IMR-90 (cell line): ENCODE measurements around the gene DIP2C. TPM values are rescaled to one million over a fixed set of nuclear protein-coding genes. Genes with fewer than 3 reads are reported as not detected.
A peak's percentile ranks its signal among the peaks of the same experiment; 100 is the strongest.

Experiments used
- ATAC-seq: fragments of 200-7000 bp; cut with Tn5 transposase; 2 replicates; pipeline ENCODE4 v1.9.1; 2020; ENCODE audit warnings: low read depth, mild to moderate bottlenecking, moderate library complexity
- BruUV-seq: library from RNA; stranded (reverse); fragments of 400-500 nt; replicated peaks from 2 replicates; lab custom pipeline; 2021; lab: Mats Ljungman, UMichigan
- CTCF ChIA-PET: fragments of 300-600 bp; formaldehyde crosslinking; extraction: SDS; loops from one replicate; lab custom pipeline; 2021; ENCODE audit warnings: antibody characterized with exemption; lab: Yijun Ruan, JAX
- POLR2A ChIA-PET: fragments of 300-600 bp; sonication (Branson Sonifier 250); formaldehyde crosslinking; loops from one replicate; lab custom pipeline; 2022; ENCODE audit warnings: antibody characterized with exemption; ENCODE audit not compliant: unreplicated experiment; lab: Charles Lee
- DNase-seq: peaks from one replicate; pipeline ENCODE4 v3.0.0; 2013
- H2AFZ ChIP-seq: replicated peaks from 2 replicates; pipeline ENCODE3; 2013; ENCODE audit warnings: low read length, mild to moderate bottlenecking; ENCODE audit not compliant: poor library complexity
- H2AK5ac ChIP-seq: 2 replicates; pipeline ENCODE4 v1.6.1; 2013; ENCODE audit warnings: low read depth, low read length, inconsistent platforms
- H2AK9ac ChIP-seq: replicated peaks from 2 replicates; pipeline ENCODE3; 2013; ENCODE audit warnings: mild to moderate bottlenecking, low read depth, low read length, moderate library complexity; ENCODE audit not compliant: poor library complexity
- H2BK120ac ChIP-seq: 2 replicates; pipeline ENCODE4 v1.6.1; 2013; ENCODE audit warnings: low read depth, low read length, inconsistent platforms
- H2BK15ac ChIP-seq: 3 replicates; pipeline ENCODE4 v1.6.1; 2013; ENCODE audit warnings: low read depth, low read length, inconsistent platforms
- H2BK20ac ChIP-seq: 2 replicates; pipeline ENCODE4 v1.6.1; 2013; ENCODE audit warnings: low read depth, mild to moderate bottlenecking, inconsistent platforms, low read length, moderate library complexity
- H2BK5ac ChIP-seq: 2 replicates; pipeline ENCODE4 v1.6.1; 2013; ENCODE audit warnings: mild to moderate bottlenecking, low read depth, low read length, inconsistent platforms; ENCODE audit not compliant: poor library complexity, severe bottlenecking
- H3K14ac ChIP-seq: replicated peaks from 2 replicates; pipeline ENCODE4 v1.6.1; 2013; ENCODE audit warnings: low read depth, low read length, inconsistent platforms
- H3K18ac ChIP-seq: 2 replicates; pipeline ENCODE4 v1.6.1; 2013; ENCODE audit warnings: low read depth, low read length, control low read depth
- H3K23ac ChIP-seq: 2 replicates; pipeline ENCODE4 v1.6.1; 2013; ENCODE audit warnings: low read depth, low read length, inconsistent platforms
- H3K27ac ChIP-seq: 2 replicates; pipeline ENCODE4 v1.5.1; 2013; ENCODE audit warnings: mild to moderate bottlenecking, control low read depth, low read length; ENCODE audit not compliant: insufficient read depth
- H3K27me3 ChIP-seq: 2 replicates; pipeline ENCODE4 v1.6.1; 2013; ENCODE audit warnings: low read length; ENCODE audit not compliant: control insufficient read depth, insufficient read depth
- H3K36me3 ChIP-seq: 2 replicates; pipeline ENCODE4 v1.6.1; 2013; ENCODE audit warnings: low read length, mixed read lengths; ENCODE audit not compliant: control insufficient read depth, insufficient read depth
- H3K4ac ChIP-seq: 2 replicates; pipeline ENCODE4 v1.6.1; 2013; ENCODE audit warnings: low read depth, low read length, inconsistent platforms
- H3K4me1 ChIP-seq: 2 replicates; pipeline ENCODE4 v1.6.1; 2013; ENCODE audit warnings: low read length, mixed read lengths; ENCODE audit not compliant: control insufficient read depth, insufficient read depth
- H3K4me2 ChIP-seq: 2 replicates; pipeline ENCODE4 v1.6.1; 2013; ENCODE audit warnings: low read depth, mild to moderate bottlenecking, control low read depth, low read length, moderate library complexity
- H3K4me3 ChIP-seq: 2 replicates; pipeline ENCODE4 v1.5.1; 2013; ENCODE audit warnings: low read depth, mild to moderate bottlenecking, control low read depth, low read length, moderate library complexity; ENCODE audit not compliant: insufficient read depth
- H3K56ac ChIP-seq: 2 replicates; pipeline ENCODE4 v1.6.1; 2013; ENCODE audit warnings: low read length, inconsistent platforms; ENCODE audit not compliant: insufficient read depth; ENCODE audit errors: extremely low read depth
- H3K79me1 ChIP-seq, 2 experiments: 2 replicates each; pipeline ENCODE4 v1.6.1; 2013; ENCODE audit warnings: low read length in 2 of 2, inconsistent platforms in 1 of 2, low read depth in 1 of 2
- H3K9ac ChIP-seq: 2 replicates; pipeline ENCODE4 v1.6.1; 2013; ENCODE audit warnings: low read depth, low read length, control low read depth
- H3K9me1 ChIP-seq: 2 replicates; pipeline ENCODE4 v1.6.1; 2013; ENCODE audit warnings: low read length, inconsistent platforms; ENCODE audit not compliant: insufficient read depth
- H3K9me3 ChIP-seq: 2 replicates; pipeline ENCODE4 v1.6.1; 2013; ENCODE audit warnings: low read length; ENCODE audit not compliant: control insufficient read depth, insufficient read depth
- H4K20me1 ChIP-seq: 2 replicates; pipeline ENCODE4 v1.6.1; 2013; ENCODE audit warnings: low read length, inconsistent platforms; ENCODE audit not compliant: insufficient read depth
- H4K5ac ChIP-seq: 2 replicates; pipeline ENCODE4 v1.6.1; 2013; ENCODE audit warnings: mild to moderate bottlenecking, low read depth, low read length, control low read depth
- H4K8ac ChIP-seq, 2 experiments: 2 replicates each; pipeline ENCODE4 v1.6.1; 2013; ENCODE audit warnings: low read depth in 2 of 2, low read length in 2 of 2, control low read depth in 1 of 2, inconsistent platforms in 1 of 2
- H4K91ac ChIP-seq: 2 replicates; pipeline ENCODE4 v1.6.1; 2013; ENCODE audit warnings: low read depth, low read length, inconsistent platforms; ENCODE audit not compliant: insufficient read depth
- BHLHE40 ChIP-seq: fragments of 150-350 bp; IDR thresholded peaks from 2 replicates; pipeline ENCODE4 v1.6.1; 2016; ENCODE audit warnings: mild to moderate bottlenecking, low read depth, low read length
- FOS ChIP-seq: fragments of 150-350 bp; IDR thresholded peaks from 2 replicates; pipeline ENCODE4 v1.6.1; 2016; ENCODE audit warnings: low read depth, low read length
- MAZ ChIP-seq: IDR thresholded peaks from 2 replicates; pipeline ENCODE4 v1.6.1; 2012; ENCODE audit warnings: low read depth, mild to moderate bottlenecking, low read length, improper control_type of control experiment, moderate library complexity, borderline replicate concordance
- NFE2L2 ChIP-seq: fragments of 150-350 bp; IDR thresholded peaks from 2 replicates; pipeline ENCODE4 v1.6.1; 2016; ENCODE audit warnings: low read depth, mild to moderate bottlenecking, low read length
- POLR2A ChIP-seq: IDR thresholded peaks from 2 replicates; pipeline ENCODE4 v1.6.1; 2012; ENCODE audit warnings: mild to moderate bottlenecking, low read depth, low read length
- RFX5 ChIP-seq: IDR thresholded peaks from 2 replicates; pipeline ENCODE4 v1.8.0; 2012; ENCODE audit warnings: low read depth, mild to moderate bottlenecking, low read length, moderate library complexity
- SMC3 ChIP-seq: fragments of 150-350 bp; IDR thresholded peaks from 2 replicates; pipeline ENCODE4 v1.6.1; 2016; ENCODE audit warnings: low read depth, mild to moderate bottlenecking, antibody characterized with exemption, low read length, moderate library complexity
- USF2 ChIP-seq: fragments of 150-350 bp; IDR thresholded peaks from 2 replicates; pipeline ENCODE4 v1.6.1; 2017; ENCODE audit warnings: mild to moderate bottlenecking, antibody characterized with exemption, low read length, low read depth
- WGBS, 2 experiments: methylation state at CpG; one replicate each; pipeline versions ENCODE4 v1.1.5 to v1.1.7; 2013; ENCODE audit warnings: missing lambda C conversion rate in 2 of 2; ENCODE audit not compliant: insufficient read length in 1 of 2; ENCODE audit errors: extremely low coverage in 2 of 2; 5-methylcytosine and 5-hydroxymethylcytosine counted together
- dilution Hi-C: fragments of 300-500 bp; cut with HindIII; formaldehyde crosslinking; loops from one replicate; pipeline ENCODE4 v1.14.3; 2018; ENCODE audit warnings: low sequenced_read_pairs; ENCODE audit not compliant: unreplicated experiment
- in situ Hi-C: fragments of 300-500 bp; cut with MboI; formaldehyde crosslinking; loops from 3 replicates; pipeline ENCODE4 v1.14.3; 2019; ENCODE audit warnings: low sequenced_read_pairs, inconsistent platforms, mixed read lengths
- intact Hi-C: fragments of 100-400 bp; cut with micrococcal nuclease; formaldehyde crosslinking; loops from 2 replicates; pipeline ENCODE4 v1.10.0; 2022
- polyA plus RNA-seq, 3 experiments: library from polyadenylated mRNA; depleted of rRNA; stranded (reverse); fragments of >200 nt; gene quantifications; 2 replicates each; pipeline ENCODE4 v1.2.3, GENCODE V29; 2012; ENCODE audit warnings: low replicate concordance in 1 of 3
- total RNA-seq: library from RNA; depleted of rRNA; stranded (reverse); fragments of >200 nt; gene quantifications from 2 replicates; pipeline ENCODE4 v1.2.3, GENCODE V29; 2012
- TF ChIP-seq, protein P1 (sequence below): conservative IDR thresholded peaks from 2 replicates; pipeline ENCODE4 v1.5.1; 2012; ENCODE audit warnings: mild to moderate bottlenecking, low read depth, low read length, improper control_type of control experiment
- TF ChIP-seq, protein P2 (sequence below): fragments of 150-350 bp; IDR thresholded peaks from 2 replicates; pipeline ENCODE4 v1.6.1; 2016; ENCODE audit warnings: low read depth, mild to moderate bottlenecking, low read length, moderate library complexity, borderline replicate concordance

DIP2C gene
- total and polyA plus RNA-seq, 2 of the 4 experiments (the other 2 are of a cell fraction): 8.6 to 17.3 TPM

DNA sequence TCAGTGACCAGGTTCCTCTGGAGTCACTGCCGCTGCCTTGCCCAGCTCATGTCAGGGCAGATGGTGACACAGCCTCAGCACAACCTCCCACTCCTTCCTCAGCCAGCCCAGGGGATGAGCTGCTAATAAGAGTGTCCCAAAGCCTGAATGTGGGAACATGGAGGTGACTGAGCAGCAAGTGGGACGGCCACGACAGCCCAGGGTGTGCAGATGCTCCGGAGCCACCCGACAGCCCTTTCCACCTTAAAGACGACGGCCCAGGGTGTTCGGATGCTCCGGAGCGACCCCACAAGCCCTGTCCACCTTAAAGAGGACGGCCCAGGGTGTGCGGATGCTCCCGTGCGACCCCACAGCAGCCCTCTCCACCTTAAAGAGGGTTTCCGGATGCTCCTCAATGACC is 89.2 kb downstream of the DIP2C start:
- no peak for ATAC-seq
- Histone ChIP-seq H2BK5ac (peak overlapping the region; percentile 98), H3K4me2 (no peak overlapping the region)

More for the DNA sequence above, 89.2 kb downstream of the DIP2C start:
- Histone ChIP-seq H3K9me3 (no peaks in the 10 kb centered on the region), H3K23ac (peak overlapping the region; percentile 98), H3K14ac (peak overlapping the region; percentile 98), H4K8ac (peak overlapping the region; percentile 96 to 98; a peak in 3 of 4 replicates), H3K27me3 (no peaks in the 10 kb centered on the region), H3K18ac (peak overlapping the region; percentile 97), H3K36me3 (no peaks in the 10 kb centered on the region), H4K5ac (peak overlapping the region; percentile 96), H2BK15ac (peak overlapping the region; percentile 99; the same call in 2 of the 3 replicates), H4K91ac (peak overlapping the region; percentile 99), H3K4me3 (no peak overlapping the region), H3K56ac (no peak overlapping the region), H3K4me1 (peaks cover 45% of the 10 kb centered on the region), H3K9me1 (peaks cover 69% of the 10 kb centered on the region), H2AK5ac (peak overlapping the region; percentile 100), H2AFZ (peak overlapping the region; percentile 37), H4K20me1 (peaks cover 15% of the 10 kb centered on the region), H3K4ac (peak overlapping the region; percentile 99), H3K79me1 (peaks cover 46 to 92% of the 10 kb centered on the region in 2 experiments), H2BK120ac (peak overlapping the region; percentile 100), H2BK20ac (peak overlapping the region; percentile 100), H3K9ac (no peak overlapping the region; the same call in 1 of the 2 replicates), H2AK9ac (peak overlapping the region; percentile 79), H3K27ac (peak overlapping the region; percentile 99)
- TF ChIP-seq RFX5 (no peak), BHLHE40 (no peak), FOS (no peak), USF2 (no peak), NFE2L2 (no peak), POLR2A (no peak), SMC3 (no peak), MAZ (no peak)
- TF ChIP-seq, protein P1, sequence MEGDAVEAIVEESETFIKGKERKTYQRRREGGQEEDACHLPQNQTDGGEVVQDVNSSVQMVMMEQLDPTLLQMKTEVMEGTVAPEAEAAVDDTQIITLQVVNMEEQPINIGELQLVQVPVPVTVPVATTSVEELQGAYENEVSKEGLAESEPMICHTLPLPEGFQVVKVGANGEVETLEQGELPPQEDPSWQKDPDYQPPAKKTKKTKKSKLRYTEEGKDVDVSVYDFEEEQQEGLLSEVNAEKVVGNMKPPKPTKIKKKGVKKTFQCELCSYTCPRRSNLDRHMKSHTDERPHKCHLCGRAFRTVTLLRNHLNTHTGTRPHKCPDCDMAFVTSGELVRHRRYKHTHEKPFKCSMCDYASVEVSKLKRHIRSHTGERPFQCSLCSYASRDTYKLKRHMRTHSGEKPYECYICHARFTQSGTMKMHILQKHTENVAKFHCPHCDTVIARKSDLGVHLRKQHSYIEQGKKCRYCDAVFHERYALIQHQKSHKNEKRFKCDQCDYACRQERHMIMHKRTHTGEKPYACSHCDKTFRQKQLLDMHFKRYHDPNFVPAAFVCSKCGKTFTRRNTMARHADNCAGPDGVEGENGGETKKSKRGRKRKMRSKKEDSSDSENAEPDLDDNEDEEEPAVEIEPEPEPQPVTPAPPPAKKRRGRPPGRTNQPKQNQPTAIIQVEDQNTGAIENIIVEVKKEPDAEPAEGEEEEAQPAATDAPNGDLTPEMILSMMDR: no peak
- TF ChIP-seq, protein P2, sequence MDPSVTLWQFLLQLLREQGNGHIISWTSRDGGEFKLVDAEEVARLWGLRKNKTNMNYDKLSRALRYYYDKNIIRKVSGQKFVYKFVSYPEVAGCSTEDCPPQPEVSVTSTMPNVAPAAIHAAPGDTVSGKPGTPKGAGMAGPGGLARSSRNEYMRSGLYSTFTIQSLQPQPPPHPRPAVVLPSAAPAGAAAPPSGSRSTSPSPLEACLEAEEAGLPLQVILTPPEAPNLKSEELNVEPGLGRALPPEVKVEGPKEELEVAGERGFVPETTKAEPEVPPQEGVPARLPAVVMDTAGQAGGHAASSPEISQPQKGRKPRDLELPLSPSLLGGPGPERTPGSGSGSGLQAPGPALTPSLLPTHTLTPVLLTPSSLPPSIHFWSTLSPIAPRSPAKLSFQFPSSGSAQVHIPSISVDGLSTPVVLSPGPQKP: no peak
- WGBS, 2 experiments: no CpG with 5 or more reads among the region's 15 CpGs
- CTCF ChIA-PET: no interaction called here
- POLR2A ChIA-PET: no interaction called here
- intact Hi-C loops (no loop called here), in situ Hi-C loops (no loop called here), dilution Hi-C loops (no loop called here)
- no TSS peak for BruUV-seq
- no peak for DNase-seq
